ENCODE measurements around the gene ATXN2. TPM values are rescaled to one million over a fixed set of nuclear protein-coding genes. Genes with fewer than 3 reads are reported as not detected.

The ATXN2 gene
- total and polyA plus RNA-seq, 2 of the 4 experiments (the other 2 are of a cell fraction), result 12.4 to 66.5 TPM

- H3K18ac ChIP-seq (ENCODE audit: low read depth, low read length), result peak overlapping the region; percentile 27; the same call in 1 of the 2 replicates
- ChIA-PET POLR2A (ENCODE audit: unreplicated experiment) (no interaction called here), CTCF (interaction anchor here (1.1 kb wide), 1 partner anchor 104 kb away, joined by 3 read pairs; no protein-coding TSS in a partner anchor)
- H3K4me3 ChIP-seq (ENCODE audit: insufficient read depth, low read depth, low read length), result no peak overlapping the region
- H3K36me3 ChIP-seq (ENCODE audit: control insufficient read depth, insufficient read depth, low read length), result peaks cover 3% of the 10 kb centered on the region
- H3K79me1 ChIP-seq (ENCODE audit: low read depth in 1 of 2, low read length in 2 of 2), result peaks cover 4 to 80% of the 10 kb centered on the region in 2 experiments; a peak in 2 of 4 replicates
- H2BK5ac ChIP-seq (ENCODE audit: low read depth, low read length, poor library complexity, severe bottlenecking), result peak overlapping the region; percentile 97
- peak; percentile 97 for ATAC-seq (ENCODE audit: low read depth)
- dilution Hi-C loops (cut with HindIII; ENCODE audit: low sequenced_read_pairs, unreplicated experiment) (no loop called here), in situ Hi-C loops (cut with MboI; ENCODE audit: low sequenced_read_pairs) (no loop called here), intact Hi-C loops (cut with micrococcal nuclease) (loop anchor here (1.0 to 2.0 kb wide), 2 partner anchors 8 to 28 kb away; partner anchors contain the start of gene ATXN2)
- H3K9me1 ChIP-seq (ENCODE audit: insufficient read depth, low read length), result peaks cover 16% of the 10 kb centered on the region
- H3K56ac ChIP-seq (ENCODE audit: extremely low read depth, insufficient read depth, low read length), result peak overlapping the region; percentile 62; the same call in 1 of the 2 replicates
- H3K14ac ChIP-seq (replicated peaks; ENCODE audit: low read depth, low read length), result peak overlapping the region; percentile 90
- peak overlapping the region; percentile 82 for H2BK20ac ChIP-seq (ENCODE audit: low read depth, low read length)
- no peak overlapping the region for H2AFZ ChIP-seq (replicated peaks; ENCODE audit: low read length, poor library complexity)
- peak overlapping the region; percentile 89 for H2BK120ac ChIP-seq (ENCODE audit: low read depth, low read length)
- H2AK5ac ChIP-seq (ENCODE audit: low read depth, low read length), result peak overlapping the region; percentile 88
- TF ChIP-seq CEBPB (IDR thresholded peaks at IDR 0.05; ENCODE audit: low read depth, low read length), result no peak
- TF ChIP-seq RCOR1 (IDR thresholded peaks at IDR 0.05; ENCODE audit: insufficient replicate concordance, low read length), result peak; percentile 13
- no peak for TF ChIP-seq MXI1 (IDR thresholded peaks at IDR 0.05; ENCODE audit: borderline replicate concordance, low read depth, low read length)
- TF ChIP-seq ELK1 (IDR thresholded peaks at IDR 0.05; ENCODE audit: borderline replicate concordance, low read depth, low read length), result no peak
- peak; percentile 33; the same call in 1 of the 2 replicates for TF ChIP-seq FOS (IDR thresholded peaks at IDR 0.05; ENCODE audit: low read depth, low read length)
- 0 out of 2 replicates have a peak, but pooled peaks have one; percentile 4 for TF ChIP-seq SMC3 (IDR thresholded peaks at IDR 0.05; ENCODE audit: low read depth, low read length)
- H3K27ac ChIP-seq (ENCODE audit: insufficient read depth, low read length), result peak overlapping the region; percentile 47
- H3K27me3 ChIP-seq (ENCODE audit: control insufficient read depth, insufficient read depth, low read length), result no peaks in the 10 kb centered on the region
- no TSS peak for BruUV-seq (replicated peaks)
- DNase-seq, result peak; percentile 92
- no peak overlapping the region; the same call in 1 of the 2 replicates for H4K5ac ChIP-seq (ENCODE audit: low read depth, low read length)
- 100% methylated on average over 1 of the region's 9 CpGs; no CpG with 5 or more reads in 1 of the 2 experiments for WGBS, 2 experiments (ENCODE audit: extremely low coverage in 2 of 2, insufficient read length in 1 of 2)
- H3K23ac ChIP-seq (ENCODE audit: low read depth, low read length), result peak overlapping the region; percentile 85
- peak overlapping the region; percentile 15; the same call in 1 of the 2 replicates for H3K9ac ChIP-seq (ENCODE audit: low read depth, low read length)
- H2BK15ac ChIP-seq (ENCODE audit: low read depth, low read length), result peak overlapping the region; percentile 83
- H4K91ac ChIP-seq (ENCODE audit: insufficient read depth, low read depth, low read length), result peak overlapping the region; percentile 75
- peak overlapping the region; percentile 86 for H3K4ac ChIP-seq (ENCODE audit: low read depth, low read length)
- no peak overlapping the region for H2AK9ac ChIP-seq (replicated peaks; ENCODE audit: low read depth, low read length, poor library complexity)
- H4K8ac ChIP-seq (ENCODE audit: low read depth in 2 of 2, low read length in 2 of 2), result peak overlapping the region; percentile 2 to 84; a peak in 3 of 4 replicates
- peaks cover 12% of the 10 kb centered on the region for H3K4me1 ChIP-seq (ENCODE audit: control insufficient read depth, insufficient read depth, low read length)
- no peaks in the 10 kb centered on the region for H3K9me3 ChIP-seq (ENCODE audit: control insufficient read depth, insufficient read depth, low read length)
- H4K20me1 ChIP-seq (ENCODE audit: insufficient read depth, low read length), result peaks cover 62% of the 10 kb centered on the region
- peak overlapping the region; percentile 79; the same call in 1 of the 2 replicates for H3K4me2 ChIP-seq (ENCODE audit: low read depth, low read length)
Observed at GRCh38 chr12:111570084-111570961, 28.8 kb downstream of the ATXN2 start.
